Mesothelial cell of epicardium (in vitro differentiated cells): Measurements from ENCODE around the gene SRRM5. TPM values are rescaled to one million over a fixed set of nuclear protein-coding genes. Genes with fewer than 3 reads are reported as not detected.
"Not testable (repeated sequence)": the region's sequence is repeated elsewhere in the genome, so short reads cannot be mapped to it uniquely, and the experiment has no call there.

Experiments used
- DNase-seq, 2 experiments: peaks; one replicate each; pipeline ENCODE4 v3.0.0; 2021; ENCODE audit warnings: low spot score in 2 of 2; ENCODE audit not compliant: unreplicated experiment in 2 of 2
- H3K27ac Mint-ChIP-seq: 2 replicates; pipeline ENCODE4 v1.8.0; 2021; ENCODE audit warnings: mixed read lengths
- H3K27me3 Mint-ChIP-seq: 2 replicates; pipeline ENCODE4 v1.8.0; 2021; ENCODE audit warnings: low read depth, mixed read lengths
- H3K36me3 Mint-ChIP-seq: 2 replicates; pipeline ENCODE4 v1.8.0; 2021; ENCODE audit warnings: mixed read lengths
- H3K4me1 Mint-ChIP-seq: 2 replicates; pipeline ENCODE4 v1.8.0; 2021; ENCODE audit warnings: mixed read lengths
- H3K4me3 Mint-ChIP-seq: 2 replicates; pipeline ENCODE4 v1.8.0; 2021; ENCODE audit warnings: mild to moderate bottlenecking, moderate library complexity, mixed read lengths
- H3K9me3 Mint-ChIP-seq: 2 replicates; pipeline ENCODE4 v1.8.0; 2021; ENCODE audit warnings: mixed read lengths
- CTCF ChIP-seq: fragments of 200-600 bp; sonication (generic); IDR thresholded peaks from one replicate; pipeline ENCODE4 v1.5.0; 2021; ENCODE audit warnings: antibody characterized with exemption; ENCODE audit not compliant: unreplicated experiment
- total RNA-seq: library from RNA; stranded (reverse); gene quantifications from 3 replicates; pipeline ENCODE4 v1.2.1, GENCODE V29; 2021

SRRM5 gene
- total RNA-seq, 1 donor from 2014 or later = 0.36 TPM

- Mint-ChIP-seq H3K4me3 (no peak overlapping the region), H3K9me3 (peaks cover 13% of the 10 kb centered on the region), H3K4me1 (peaks cover 7% of the 10 kb centered on the region), H3K36me3 (peaks cover 21% of the 10 kb centered on the region), H3K27ac (no peak overlapping the region), H3K27me3 (peaks cover 21% of the 10 kb centered on the region)
- no peak for TF ChIP-seq CTCF
- no peak for DNase-seq
These were observed 32.3 kb downstream of the SRRM5 start for GRCh38 chr19:43644181-43644580.

GRCh38 chr19:43648633-43649032 is 36.7 kb downstream of the SRRM5 start:
- peaks cover 29% of the 10 kb centered on the region for H3K36me3 Mint-ChIP-seq
- no peaks in the 10 kb centered on the region for H3K4me1 Mint-ChIP-seq
- no peak for DNase-seq
- peaks cover 13% of the 10 kb centered on the region for H3K9me3 Mint-ChIP-seq
- no peaks in the 10 kb centered on the region for H3K27me3 Mint-ChIP-seq
- no peak for TF ChIP-seq CTCF
- no peak overlapping the region for H3K27ac Mint-ChIP-seq
- no peak overlapping the region for H3K4me3 Mint-ChIP-seq

- peaks cover 30% of the 10 kb centered on the region for H3K36me3 Mint-ChIP-seq
- DNase-seq = no peak
- no peak overlapping the region for H3K27ac Mint-ChIP-seq
These were observed 37.6 kb downstream of the SRRM5 start for GRCh38 chr19:43649514-43649913.

GRCh38 chr19:43650276-43650675 is 38.4 kb downstream of the SRRM5 start:
- H3K27ac Mint-ChIP-seq, DNase-seq, H3K27me3 Mint-ChIP-seq, H3K4me3 Mint-ChIP-seq, H3K4me1 Mint-ChIP-seq: not testable (repeated sequence)
- peaks cover 35% of the 10 kb centered on the region for H3K36me3 Mint-ChIP-seq
- peaks cover 13% of the 10 kb centered on the region for H3K9me3 Mint-ChIP-seq

More at GRCh38 chr19:43649514-43649913, 37.6 kb downstream of the SRRM5 start:
- Mint-ChIP-seq H3K4me3 (no peak overlapping the region), H3K27me3 (no peaks in the 10 kb centered on the region), H3K4me1 (no peaks in the 10 kb centered on the region), H3K9me3 (peaks cover 13% of the 10 kb centered on the region)
- no peak for TF ChIP-seq CTCF

GRCh38 chr19:43651758-43652545 is 40.1 kb downstream of the SRRM5 start:
- TF ChIP-seq CTCF = peak; percentile 57
- Mint-ChIP-seq H3K4me1 (no peaks in the 10 kb centered on the region), H3K9me3 (peaks cover 7% of the 10 kb centered on the region), H3K27me3 (no peaks in the 10 kb centered on the region), H3K4me3 (no peak overlapping the region), H3K27ac (peak overlapping the region; percentile 21), H3K36me3 (peaks cover 39% of the 10 kb centered on the region)
- DNase-seq = peak in 1 of 2 experiments; percentile 57

GRCh38 chr19:43652546-43652874 is 40.6 kb downstream of the SRRM5 start:
- no peak overlapping the region for H3K4me3 Mint-ChIP-seq
- no peak for TF ChIP-seq CTCF
- H3K4me1 Mint-ChIP-seq = no peaks in the 10 kb centered on the region
- H3K27me3 Mint-ChIP-seq = no peaks in the 10 kb centered on the region
- peaks cover 3% of the 10 kb centered on the region for H3K9me3 Mint-ChIP-seq
- no peak overlapping the region for H3K27ac Mint-ChIP-seq
- H3K36me3 Mint-ChIP-seq = peaks cover 41% of the 10 kb centered on the region
- DNase-seq = no peak
